Suprapubic skin (tissue), 4 donors: ENCODE data around the gene CACNG8. TPM values are rescaled to one million over a fixed set of nuclear protein-coding genes. Genes with fewer than 3 reads are reported as not detected.

ENCODE experiments used
- DNase-seq, 2 donors: peaks; one replicate each; pipeline ENCODE4 v3.0.0-alpha.2; 2019; ENCODE audit warnings: low spot score in 2 of 2
- H3K27ac ChIP-seq: fragments of 200-600 bp; sonication (generic); one replicate; pipeline ENCODE4 v1.5.1; 2019
- H3K27me3 ChIP-seq: fragments of 200-600 bp; sonication (generic); one replicate; pipeline ENCODE4 v1.5.1; 2019
- H3K36me3 ChIP-seq: fragments of 200-600 bp; sonication (generic); one replicate; pipeline ENCODE4 v1.5.1; 2019
- H3K4me1 ChIP-seq: fragments of 200-600 bp; sonication (generic); one replicate; pipeline ENCODE4 v1.5.1; 2019
- H3K4me3 ChIP-seq: fragments of 200-600 bp; sonication (generic); one replicate; pipeline ENCODE4 v1.5.1; 2019; ENCODE audit warnings: mild to moderate bottlenecking
- H3K9me3 ChIP-seq: fragments of 200-600 bp; sonication (generic); one replicate; pipeline ENCODE4 v1.5.1; 2019
- EP300 ChIP-seq: sonication (generic); formaldehyde crosslinking; IDR thresholded peaks from one replicate; pipeline ENCODE4 v1.6.1; 2017; ENCODE audit warnings: antibody characterized with exemption
- POLR2A ChIP-seq, 2 donors: fragments of 450-650 bp; IDR thresholded peaks; one replicate each; pipeline ENCODE4 v1.6.1; 2017; ENCODE audit warnings: antibody characterized with exemption in 2 of 2, mild to moderate bottlenecking in 2 of 2, moderate library complexity in 2 of 2
- POLR2AphosphoS5 ChIP-seq, 3 donors: sonication (generic); formaldehyde crosslinking; IDR thresholded peaks; one replicate each; pipeline ENCODE4 v1.6.1; 2017; ENCODE audit warnings: antibody characterized with exemption in 3 of 3
- WGBS: methylation state at CpG from one replicate; pipeline ENCODE4 v1.1.5; 2018; 5-methylcytosine and 5-hydroxymethylcytosine counted together
- total RNA-seq, 4 donors: library from RNA; depleted of rRNA; stranded (reverse); fragments of >200 nt; gene quantifications; one replicate each; pipeline ENCODE4 v1.1.0, GENCODE V29; 2016
- TF ChIP-seq, protein P1 (sequence below), 2 donors: fragments of 200-600 bp in 1 of 2; fragments of 450-650 bp in 1 of 2; sonication (generic) in 1 of 2; IDR thresholded peaks; one replicate each; pipeline ENCODE4 v1.5.1; 2016 to 2019; ENCODE audit warnings: antibody characterized with exemption in 2 of 2, mild to moderate bottlenecking in 1 of 2, moderate library complexity in 1 of 2

CACNG8 gene
- under 1 TPM in 2 of 4 donors, not detected in 2; 0.08 to 0.25 TPM for total RNA-seq

- Histone ChIP-seq H3K4me1 (peaks cover 10% of the 10 kb centered on the region), H3K9me3 (no peaks in the 10 kb centered on the region), H3K27me3 (peaks cover 90% of the 10 kb centered on the region), H3K36me3 (no peaks in the 10 kb centered on the region), H3K27ac (no peak within 1 kb of the TSS), H3K4me3 (no peak within 1 kb of the TSS)
- WGBS: 0% methylated on average over 7 of the region's 55 CpGs
- TF ChIP-seq, protein P1, sequence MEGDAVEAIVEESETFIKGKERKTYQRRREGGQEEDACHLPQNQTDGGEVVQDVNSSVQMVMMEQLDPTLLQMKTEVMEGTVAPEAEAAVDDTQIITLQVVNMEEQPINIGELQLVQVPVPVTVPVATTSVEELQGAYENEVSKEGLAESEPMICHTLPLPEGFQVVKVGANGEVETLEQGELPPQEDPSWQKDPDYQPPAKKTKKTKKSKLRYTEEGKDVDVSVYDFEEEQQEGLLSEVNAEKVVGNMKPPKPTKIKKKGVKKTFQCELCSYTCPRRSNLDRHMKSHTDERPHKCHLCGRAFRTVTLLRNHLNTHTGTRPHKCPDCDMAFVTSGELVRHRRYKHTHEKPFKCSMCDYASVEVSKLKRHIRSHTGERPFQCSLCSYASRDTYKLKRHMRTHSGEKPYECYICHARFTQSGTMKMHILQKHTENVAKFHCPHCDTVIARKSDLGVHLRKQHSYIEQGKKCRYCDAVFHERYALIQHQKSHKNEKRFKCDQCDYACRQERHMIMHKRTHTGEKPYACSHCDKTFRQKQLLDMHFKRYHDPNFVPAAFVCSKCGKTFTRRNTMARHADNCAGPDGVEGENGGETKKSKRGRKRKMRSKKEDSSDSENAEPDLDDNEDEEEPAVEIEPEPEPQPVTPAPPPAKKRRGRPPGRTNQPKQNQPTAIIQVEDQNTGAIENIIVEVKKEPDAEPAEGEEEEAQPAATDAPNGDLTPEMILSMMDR (IDR thresholded peaks at IDR 0.05): no peak
- TF ChIP-seq POLR2AphosphoS5 (IDR thresholded peaks at IDR 0.05) (no peak), EP300 (no peak), POLR2A (IDR thresholded peaks at IDR 0.05) (no peak)
- DNase-seq: no peak
Observed at GRCh38 chr19:53962887-53963431, at the start of gene CACNG8. Gene CACNG8, plus strand, starts transcription at chr19:53962937.

GRCh38 chr19:53915000-53915399 lies 47.7 kb upstream of the CACNG8 start:
- 64% methylated on average over 8 of the region's 8 CpGs for WGBS
- Histone ChIP-seq H3K27me3 (peaks cover 51% of the 10 kb centered on the region), H3K4me3 (no peak overlapping the region), H3K36me3 (no peaks in the 10 kb centered on the region), H3K4me1 (no peaks in the 10 kb centered on the region), H3K9me3 (no peaks in the 10 kb centered on the region), H3K27ac (no peak overlapping the region)
- DNase-seq: no peak
- no peak for TF ChIP-seq POLR2A (IDR thresholded peaks at IDR 0.05)

DNA sequence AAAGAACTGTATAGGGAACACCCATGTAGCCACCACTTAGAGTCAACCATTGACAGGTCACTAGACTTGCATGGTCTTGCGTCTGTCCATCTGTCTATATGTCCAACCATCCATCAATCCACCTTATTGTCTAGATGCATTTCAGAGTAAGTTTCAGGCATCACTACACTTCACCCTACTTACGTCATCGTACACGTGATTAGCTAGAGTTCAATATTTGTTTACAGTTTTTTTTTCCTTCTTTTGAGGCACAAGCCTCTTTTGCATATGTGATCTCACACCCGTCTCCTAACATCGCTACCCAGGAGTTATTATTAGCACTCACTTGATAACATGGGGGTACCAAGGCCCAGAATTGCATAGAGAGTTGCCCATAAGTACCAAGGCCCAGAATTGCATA lies 46.7 kb upstream of the CACNG8 start:
- H3K36me3 ChIP-seq: no peaks in the 10 kb centered on the region
- no peak overlapping the region for H3K4me3 ChIP-seq
- 71% methylated on average over 6 of the region's 6 CpGs for WGBS
- H3K4me1 ChIP-seq: no peaks in the 10 kb centered on the region
- no peak overlapping the region for H3K27ac ChIP-seq
- peaks cover 41% of the 10 kb centered on the region for H3K27me3 ChIP-seq
- DNase-seq: no peak
- no peaks in the 10 kb centered on the region for H3K9me3 ChIP-seq
- no peak for TF ChIP-seq EP300
- no peak for TF ChIP-seq POLR2A (IDR thresholded peaks at IDR 0.05)
- TF ChIP-seq, protein P1 (IDR thresholded peaks at IDR 0.05): no peak
- no peak for TF ChIP-seq POLR2AphosphoS5 (IDR thresholded peaks at IDR 0.05)

- Histone ChIP-seq H3K9me3 (no peaks in the 10 kb centered on the region), H3K4me3 (no peak overlapping the region), H3K36me3 (no peaks in the 10 kb centered on the region), H3K27ac (no peak overlapping the region), H3K4me1 (no peaks in the 10 kb centered on the region), H3K27me3 (peaks cover 27% of the 10 kb centered on the region)
- no peak for DNase-seq
- TF ChIP-seq POLR2A (IDR thresholded peaks at IDR 0.05) (no peak), EP300 (no peak), POLR2AphosphoS5 (IDR thresholded peaks at IDR 0.05) (no peak)
- TF ChIP-seq, protein P1 (IDR thresholded peaks at IDR 0.05): no peak
- WGBS: 83% methylated on average over 7 of the region's 7 CpGs
Observed at GRCh38 chr19:53917356-53917755, 45.4 kb upstream of the CACNG8 start.

DNA sequence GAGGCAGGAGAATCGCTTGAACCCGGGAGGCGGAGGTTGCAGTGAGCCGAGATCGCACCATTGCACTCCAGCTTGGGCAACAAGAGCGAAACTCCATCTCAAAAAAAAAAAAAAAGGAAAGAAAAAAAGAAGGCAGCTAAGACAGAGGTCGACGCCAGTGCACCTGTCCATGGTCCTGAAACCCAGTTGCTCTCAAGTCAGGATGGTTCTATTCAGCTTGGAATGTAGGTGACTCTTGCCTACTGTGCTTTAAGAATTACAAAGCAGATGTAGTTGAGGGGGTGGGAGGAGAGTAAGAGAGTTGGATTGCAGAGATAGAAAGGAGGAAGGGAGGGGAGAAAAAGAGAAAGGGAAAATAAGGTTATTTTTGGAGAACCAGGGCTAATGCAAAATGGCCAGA lies 35.0 kb upstream of the CACNG8 start:
- H3K4me1 ChIP-seq: no peaks in the 10 kb centered on the region
- TF ChIP-seq POLR2A (IDR thresholded peaks at IDR 0.05) (no peak), EP300 (no peak), POLR2AphosphoS5 (IDR thresholded peaks at IDR 0.05) (no peak)
- TF ChIP-seq, protein P1 (IDR thresholded peaks at IDR 0.05): no peak
- WGBS: 52% methylated on average over 8 of the region's 8 CpGs
- H3K27me3 ChIP-seq: no peaks in the 10 kb centered on the region
- DNase-seq: no peak
- no peak overlapping the region for H3K4me3 ChIP-seq
- no peak overlapping the region for H3K27ac ChIP-seq
- no peaks in the 10 kb centered on the region for H3K36me3 ChIP-seq
- H3K9me3 ChIP-seq: no peaks in the 10 kb centered on the region

DNA sequence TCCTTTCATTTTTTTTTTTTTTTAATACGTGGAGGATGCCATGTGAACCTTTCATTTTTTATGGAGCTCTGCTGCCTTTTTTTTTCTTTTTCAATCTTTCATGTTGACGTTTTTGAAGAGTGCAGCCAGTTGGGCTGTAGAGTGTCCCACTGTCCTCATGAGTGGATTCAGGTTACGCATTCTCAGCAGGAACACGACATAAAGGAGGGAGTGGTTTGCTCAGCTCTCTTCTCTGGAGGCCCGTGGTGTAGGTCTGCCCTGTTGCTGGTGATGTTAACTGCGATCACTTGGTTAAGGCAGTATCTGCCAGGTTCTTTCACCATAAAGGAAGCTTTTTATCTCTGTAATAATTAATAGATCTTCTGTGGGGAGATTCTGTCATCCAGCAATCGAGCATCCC lies 26.7 kb upstream of the CACNG8 start:
- H3K27ac ChIP-seq: no peak overlapping the region
- whole genome bisulfite sequencing: 41% methylated on average over 7 of the region's 7 CpGs
- TF ChIP-seq, protein P1 (IDR thresholded peaks at IDR 0.05): no peak
- no peak for TF ChIP-seq POLR2A (IDR thresholded peaks at IDR 0.05)
- TF ChIP-seq EP300: no peak
- no peak for TF ChIP-seq POLR2AphosphoS5 (IDR thresholded peaks at IDR 0.05)
- H3K36me3 ChIP-seq: no peaks in the 10 kb centered on the region
- DNase-seq: no peak
- H3K27me3 ChIP-seq: peaks cover 28% of the 10 kb centered on the region
- H3K9me3 ChIP-seq: no peaks in the 10 kb centered on the region
- no peak overlapping the region for H3K4me3 ChIP-seq
- H3K4me1 ChIP-seq: no peaks in the 10 kb centered on the region
